Endometrium (tissue), 2 donors: Measurements from ENCODE around the gene FGA.
"Not testable (repeated sequence)": the region's sequence is repeated elsewhere in the genome, so short reads cannot be mapped to it uniquely, and the experiment has no call there.

Experiments
- FAIRE-seq: peaks from 2 replicates; lab custom pipeline; 2012; peaks lifted over from hg19 to GRCh38; lab: Jason Lieb, UNC
- donor health status: control.
- donor health status: control.

Gene FGA

GRCh38 chr4:154606728-154607723 lies 16.5 kb upstream of the FGA start:
- no peak for FAIRE-seq

GRCh38 chr4:154604696-154605200 lies 14.2 kb upstream of the FGA start:
- no peak for FAIRE-seq

- FAIRE-seq, result no peak
These were observed 12.7 kb upstream of the FGA start for GRCh38 chr4:154603033-154603943.

- no peak for FAIRE-seq
These were observed 12.0 kb upstream of the FGA start for GRCh38 chr4:154602404-154603020.

- FAIRE-seq, result no peak
These were observed 7.5 kb upstream of the FGA start for GRCh38 chr4:154597798-154598774.

- not testable (repeated sequence) for FAIRE-seq
These were observed 6.7 kb upstream of the FGA start for GRCh38 chr4:154597281-154597680.

GRCh38 chr4:154595807-154596206 lies 5.3 kb upstream of the FGA start:
- no peak for FAIRE-seq

- FAIRE-seq, result not testable (repeated sequence)
These were observed 3.8 kb upstream of the FGA start for GRCh38 chr4:154594343-154594742.

- FAIRE-seq, result no peak
These were observed 3.3 kb upstream of the FGA start for GRCh38 chr4:154593868-154594267.

- FAIRE-seq, result no peak
These were observed 1.3 kb upstream of the FGA start for GRCh38 chr4:154591890-154592289.

- no peak for FAIRE-seq
These were observed 995 bp downstream of the FGA start for GRCh38 chr4:154589296-154590197.

GRCh38 chr4:154588198-154588597 lies 2.3 kb downstream of the FGA start:
- FAIRE-seq, result no peak

GRCh38 chr4:154586296-154587033 lies 4.1 kb downstream of the FGA start:
- FAIRE-seq, result no peak

- no peak for FAIRE-seq
These were observed 5.0 kb downstream of the FGA start for GRCh38 chr4:154585369-154586018.

GRCh38 chr4:154584259-154584658 lies 6.3 kb downstream of the FGA start:
- no peak for FAIRE-seq

- no peak for FAIRE-seq
These were observed 6.9 kb downstream of the FGA start for GRCh38 chr4:154583677-154584076.

- FAIRE-seq, result peak; percentile 69
These were observed 7.3 kb downstream of the FGA start for GRCh38 chr4:154583230-154583629.

- FAIRE-seq, result no peak
These were observed 7.8 kb downstream of the FGA start for GRCh38 chr4:154582723-154583122.

- FAIRE-seq, result no peak
These were observed 10.6 kb downstream of the FGA start for GRCh38 chr4:154579927-154580326.
